Pancreas (tissue), 10 donors: ENCODE measurements around the gene MATN3. TPM values are rescaled to one million over a fixed set of nuclear protein-coding genes. Genes with fewer than 3 reads are reported as not detected.
A peak's percentile ranks its signal among the peaks of the same experiment; 100 is the strongest.

ENCODE experiments used
- ATAC-seq, 4 donors: fragments of 200-7000 bp; cut with Tn5 transposase; one replicate each; pipeline versions ENCODE4 v1.8.0 to v1.9.1; 2020; ENCODE audit warnings: mild to moderate bottlenecking in 4 of 4, moderate library complexity in 4 of 4
- DNase-seq, 6 donors: peaks; one replicate each; pipeline ENCODE4 v3.0.0-alpha.2; 2020
- FAIRE-seq: peaks from 2 replicates; lab custom pipeline; 2012; peaks lifted over from hg19 to GRCh38; lab: Jason Lieb, UNC
- H3K27ac ChIP-seq, 4 donors: fragments of 200-600 bp; sonication (generic); 1 replicate in 3 of 4; 2 replicates in 1 of 4; pipeline versions ENCODE4 v1.5.0 to v1.8.0; 2020
- H3K27me3 ChIP-seq, 4 donors: fragments of 200-600 bp; one replicate each; pipeline ENCODE4 v1.8.0; 2021
- H3K36me3 ChIP-seq, 3 donors: fragments of 200-600 bp; sonication (generic) in 1 of 3; one replicate each; pipeline versions ENCODE4 v1.5.0 to v1.8.0; 2020 to 2021
- H3K4me1 ChIP-seq, 3 donors: fragments of 200-600 bp; one replicate each; pipeline ENCODE4 v1.8.0; 2021
- H3K4me3 ChIP-seq, 4 donors: fragments of 200-600 bp; sonication (generic) in 2 of 4; one replicate each; pipeline versions ENCODE4 v1.5.0 to v1.8.0; 2020 to 2021
- H3K9me3 ChIP-seq, 4 donors: fragments of 200-600 bp; one replicate each; pipeline ENCODE4 v1.8.0; 2021
- WGBS, 2 donors: extraction: QIAGEN DNeasy Blood & Tissue Kit; methylation state at CpG; one replicate each; pipeline ENCODE4 v1.1.7; 2013; 5-methylcytosine and 5-hydroxymethylcytosine counted together
- intact Hi-C, 3 donors: fragments of 100-400 bp; cut with DNase I; formaldehyde crosslinking; loops; one replicate each; pipeline versions ENCODE4 v1.11.1 to v1.14.2; 2022
- polyA plus RNA-seq, 2 donors: library from polyadenylated mRNA; stranded (reverse); fragments of 200-250 nt; gene quantifications; one replicate each; pipeline ENCODE4 v1.2.3, GENCODE V29; 2013
- total RNA-seq, 6 donors: library from RNA; stranded (reverse); fragmentation: NEBNext Ultra II Directional in 4 of 6; extraction: Animal tissue kit (Norgen Biotek cat#: 25700) in 4 of 6; gene quantifications; one replicate each; pipeline versions ENCODE4 v1.2.1 to v1.2.4, GENCODE V29; 2021 to 2023
- TF ChIP-seq, protein P1 (sequence below), 4 donors: fragments of 200-600 bp; sonication (generic) in 3 of 4; IDR thresholded peaks; one replicate each; pipeline versions ENCODE4 v1.5.0 to v1.8.0; 2021; ENCODE audit warnings: antibody characterized with exemption in 4 of 4
- donor health status: healthy with polysubstance abuse.
- donor health status: DM: no; HTN: no; CAD: no; lungs with moderate emphysema.
- donor health status: DM: no; HTN: no; CAD: no.
- donor health status: control.
- donor health status: control.
- donor health status: Bipolar disorder and iron deficiency.
- donor health status: DM: yes; HTN: yes; CAD: no.
- donor health status: DM: no; HTN: no; CAD: no.
- donor health status: DM: no; HTN: no; CAD: no.
- donor health status: DM: yes; HTN: yes; CAD: no.

MATN3 gene
- total and polyA plus RNA-seq, 8 donors, result 0.23 to 3.5 (median 0.47) TPM; not detected in 2

DNA sequence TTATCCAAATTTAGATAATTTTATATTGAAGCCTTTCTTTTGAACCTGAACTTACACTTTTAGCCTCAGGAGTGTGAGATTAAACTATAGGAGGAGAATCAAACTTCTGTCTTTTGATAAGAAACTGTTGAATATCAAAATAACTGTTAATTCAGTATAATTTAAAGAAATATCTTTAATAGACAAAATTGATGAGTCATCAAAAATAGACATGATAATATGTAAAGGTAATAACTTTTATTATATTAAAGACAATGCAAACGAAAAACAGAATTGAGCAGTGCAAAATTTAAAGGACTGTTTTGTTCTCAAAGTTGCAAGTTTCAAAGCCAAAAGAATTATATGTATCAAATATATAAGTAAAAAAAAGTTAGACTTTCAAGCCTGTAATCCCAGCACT lies 20.6 kb downstream of the MATN3 start:
- H3K27me3 ChIP-seq, result no peaks in the 10 kb centered on the region
- peaks cover 4 to 12% (median 4%) of the 10 kb centered on the region in 3 donors for H3K4me1 ChIP-seq
- WGBS, 2 donors, result 60 to 83% methylated on average over 1 of the region's 1 CpG
- H3K27ac ChIP-seq, result no peak overlapping the region
- DNase-seq, result no peak
- FAIRE-seq, result peak; percentile 13
- H3K9me3 ChIP-seq, result no peaks in the 10 kb centered on the region
- no peak for ATAC-seq
- no peaks in the 10 kb centered on the region for H3K36me3 ChIP-seq
- TF ChIP-seq, protein P1, sequence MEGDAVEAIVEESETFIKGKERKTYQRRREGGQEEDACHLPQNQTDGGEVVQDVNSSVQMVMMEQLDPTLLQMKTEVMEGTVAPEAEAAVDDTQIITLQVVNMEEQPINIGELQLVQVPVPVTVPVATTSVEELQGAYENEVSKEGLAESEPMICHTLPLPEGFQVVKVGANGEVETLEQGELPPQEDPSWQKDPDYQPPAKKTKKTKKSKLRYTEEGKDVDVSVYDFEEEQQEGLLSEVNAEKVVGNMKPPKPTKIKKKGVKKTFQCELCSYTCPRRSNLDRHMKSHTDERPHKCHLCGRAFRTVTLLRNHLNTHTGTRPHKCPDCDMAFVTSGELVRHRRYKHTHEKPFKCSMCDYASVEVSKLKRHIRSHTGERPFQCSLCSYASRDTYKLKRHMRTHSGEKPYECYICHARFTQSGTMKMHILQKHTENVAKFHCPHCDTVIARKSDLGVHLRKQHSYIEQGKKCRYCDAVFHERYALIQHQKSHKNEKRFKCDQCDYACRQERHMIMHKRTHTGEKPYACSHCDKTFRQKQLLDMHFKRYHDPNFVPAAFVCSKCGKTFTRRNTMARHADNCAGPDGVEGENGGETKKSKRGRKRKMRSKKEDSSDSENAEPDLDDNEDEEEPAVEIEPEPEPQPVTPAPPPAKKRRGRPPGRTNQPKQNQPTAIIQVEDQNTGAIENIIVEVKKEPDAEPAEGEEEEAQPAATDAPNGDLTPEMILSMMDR (IDR thresholded peaks at IDR 0.05), result no peak
- H3K4me3 ChIP-seq, result no peak overlapping the region
- intact Hi-C loops, result no loop called here

DNA sequence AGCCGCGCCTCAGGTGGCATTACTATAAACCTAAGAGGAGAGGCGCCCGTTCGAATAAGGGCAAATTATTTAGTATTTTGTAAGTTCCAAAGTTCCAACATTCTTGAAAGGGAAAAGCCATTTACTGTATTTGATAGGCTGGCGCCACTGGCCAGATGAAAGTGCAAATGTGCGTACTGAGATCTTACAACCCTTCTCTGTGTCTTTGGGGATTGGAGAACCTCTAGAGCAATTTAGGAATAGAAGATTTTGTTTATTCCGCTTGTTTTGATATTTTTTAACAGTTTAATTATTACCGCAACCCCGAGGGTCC lies 22.1 kb downstream of the MATN3 start:
- 11% methylated on average over 10 of the region's 10 CpGs for WGBS, 2 donors
- FAIRE-seq, result no peak
- no peak for ATAC-seq

DNA sequence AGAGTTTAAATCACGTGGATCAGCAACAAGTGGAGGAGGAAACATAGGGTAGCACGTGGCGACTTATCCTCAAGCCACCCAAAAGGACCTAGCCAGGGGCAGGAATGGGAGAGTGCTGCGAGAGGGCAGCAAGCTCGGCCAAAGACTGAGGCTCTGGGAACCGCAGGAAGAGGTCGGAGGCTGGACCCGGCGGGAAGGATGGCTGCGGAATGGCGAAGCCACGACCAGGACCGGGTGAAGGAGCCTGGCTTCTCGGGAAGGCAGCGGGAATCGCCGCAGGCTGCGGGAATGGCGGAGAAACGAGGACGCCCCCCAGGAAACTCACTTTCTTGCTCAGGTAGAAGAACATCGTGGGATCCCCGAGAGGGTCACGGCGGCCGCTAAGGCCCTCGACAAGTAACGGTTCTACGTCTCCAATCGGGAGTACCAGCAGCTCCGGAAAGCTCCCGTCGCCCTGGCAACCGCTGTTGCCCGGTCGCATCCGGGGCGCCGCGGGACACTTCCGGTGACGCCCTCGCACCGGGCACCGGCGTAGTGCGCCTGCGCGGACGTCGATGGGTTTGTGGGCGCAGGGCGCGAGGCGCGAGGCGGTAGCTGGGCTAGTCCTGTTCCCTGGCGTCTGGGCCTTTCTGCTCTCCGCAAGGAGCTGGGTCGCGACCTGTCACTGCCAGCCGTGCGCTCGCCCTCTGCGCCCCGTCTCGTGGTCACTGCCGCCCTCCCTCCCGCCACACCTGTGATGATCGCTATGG lies 22.6 kb downstream of the MATN3 start, which contains the start of gene WDR35:
Gene WDR35 (minus strand): TSS at position 439 of the 749 bp plus-strand sequence. CDS start 90 bp downstream, at position 349.
- TF ChIP-seq, protein P1 (IDR thresholded peaks at IDR 0.05), result no peak
- Histone ChIP-seq H3K9me3 (no peaks in the 10 kb centered on the region), H3K27ac (peak within 1 kb of the TSS in 2 of 4 donors; percentile 4 to 36), H3K36me3 (peaks cover 0 to 4% (median 0%) of the 10 kb centered on the region in 3 donors), H3K27me3 (no peaks in the 10 kb centered on the region), H3K4me1 (peaks cover 4 to 12% (median 4%) of the 10 kb centered on the region in 3 donors), H3K4me3 (peak within 1 kb of the TSS; percentile 56 to 83 (median 73))
- WGBS, 2 donors, result 1% methylated on average over 64 to 70 of the region's 70 CpGs
- FAIRE-seq (no peak), DNase-seq (peak; percentile 87 to 99 (median 93)), ATAC-seq (peak; percentile 99 to 100 (median 100))
- intact Hi-C loops, result no loop called here

More for the DNA sequence above, 22.1 kb downstream of the MATN3 start:
- Histone ChIP-seq H3K36me3 (peaks cover 0 to 4% (median 0%) of the 10 kb centered on the region in 3 donors), H3K27me3 (no peaks in the 10 kb centered on the region), H3K9me3 (no peaks in the 10 kb centered on the region), H3K4me3 (peak overlapping the region; percentile 56 to 83 (median 73)), H3K4me1 (peaks cover 4 to 12% (median 4%) of the 10 kb centered on the region in 3 donors), H3K27ac (peak overlapping the region in 2 of 4 donors; percentile 4 to 36)
- DNase-seq, result no peak
- TF ChIP-seq, protein P1 (IDR thresholded peaks at IDR 0.05), result no peak
- intact Hi-C loops, result no loop called here

DNA sequence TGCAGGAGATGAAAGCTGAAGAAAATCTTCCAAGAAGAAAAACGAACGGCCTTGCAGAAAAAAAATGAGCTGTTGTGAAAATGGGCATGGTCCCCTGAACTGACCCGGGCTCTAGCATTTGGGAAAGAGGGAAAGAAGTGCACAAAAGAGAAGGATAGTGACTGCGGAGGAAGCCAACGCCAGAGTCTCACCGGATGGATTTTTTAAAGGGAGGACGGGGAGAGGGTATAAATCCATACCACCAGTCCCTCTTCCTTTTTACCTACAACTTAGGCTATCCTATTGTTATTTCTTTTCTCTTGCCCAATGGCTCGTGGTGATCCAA lies 23.2 kb downstream of the MATN3 start:
- Histone ChIP-seq H3K36me3 (peaks cover 0 to 4% (median 0%) of the 10 kb centered on the region in 3 donors), H3K4me3 (peak overlapping the region; percentile 56 to 83 (median 73)), H3K9me3 (no peaks in the 10 kb centered on the region), H3K27ac (no peak overlapping the region), H3K27me3 (no peaks in the 10 kb centered on the region), H3K4me1 (peaks cover 4 to 12% (median 4%) of the 10 kb centered on the region in 3 donors)
- ATAC-seq (no peak), FAIRE-seq (no peak), DNase-seq (no peak)
- 4 to 6% methylated on average over 8 of the region's 8 CpGs for whole genome bisulfite sequencing, 2 donors
- intact Hi-C loops, result no loop called here
- TF ChIP-seq, protein P1 (IDR thresholded peaks at IDR 0.05), result no peak

DNA sequence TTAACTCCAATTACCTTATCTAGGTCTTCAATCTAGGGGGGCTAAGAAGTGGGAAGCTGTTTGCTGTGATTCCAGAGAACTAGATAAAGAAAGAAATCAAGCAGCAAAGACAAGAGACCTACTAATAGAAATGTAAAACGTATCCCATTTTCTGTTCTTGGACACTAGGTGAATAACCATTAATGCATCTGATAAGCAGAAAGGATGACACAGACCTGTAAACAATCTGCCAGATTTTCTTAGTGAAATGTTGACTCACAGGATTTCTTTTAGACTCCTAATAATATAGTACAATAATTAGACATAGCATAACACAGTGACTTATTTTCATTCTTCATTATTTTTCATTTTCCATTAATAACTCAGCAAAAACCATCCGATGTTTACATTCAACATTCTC lies 23.9 kb downstream of the MATN3 start:
- H3K4me3 ChIP-seq, result peak overlapping the region in 1 of 4 donors; percentile 56
- intact Hi-C loops, result no loop called here
- FAIRE-seq, result no peak

More for the DNA sequence above, 23.9 kb downstream of the MATN3 start:
- Histone ChIP-seq H3K9me3 (no peaks in the 10 kb centered on the region), H3K27ac (no peak overlapping the region), H3K4me1 (peaks cover 4 to 12% (median 4%) of the 10 kb centered on the region in 3 donors), H3K27me3 (no peaks in the 10 kb centered on the region), H3K36me3 (peaks cover 0 to 4% (median 0%) of the 10 kb centered on the region in 3 donors)
- WGBS, 2 donors, result 67 to 73% methylated on average over 2 of the region's 2 CpGs
- no peak for ATAC-seq
- DNase-seq, result no peak
- TF ChIP-seq, protein P1 (IDR thresholded peaks at IDR 0.05), result no peak
